Measurements from ENCODE around the gene DAZAP2.

DNA sequence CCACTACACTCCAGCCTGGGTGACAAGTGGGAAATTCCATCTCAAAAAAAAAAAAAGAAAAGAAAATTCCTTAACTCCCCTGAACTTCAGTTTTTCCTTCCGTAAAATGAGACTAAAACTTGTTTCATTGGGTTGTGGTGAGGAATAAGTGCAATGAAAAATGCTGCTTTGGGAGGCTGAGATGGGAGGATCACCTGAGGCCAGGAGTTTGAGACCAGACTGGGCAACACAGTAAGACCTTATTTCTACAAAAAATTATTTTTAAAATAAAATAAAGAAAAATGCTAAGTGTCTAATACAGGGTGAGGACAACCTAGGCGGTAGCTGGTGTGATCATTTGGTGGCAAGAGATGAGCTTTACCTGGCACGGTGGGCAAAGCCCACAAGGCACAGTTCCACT lies 24.7 kb downstream of the DAZAP2 start:
- TF ChIP-seq EZH2 (IDR thresholded peaks at IDR 0.05; ENCODE audit: borderline replicate concordance, low read depth, low read length, severe bottlenecking) (no peak), CTCF (IDR thresholded peaks at IDR 0.05; ENCODE audit: borderline replicate concordance, extremely low read depth, low read length, poor library complexity, severe bottlenecking) (no peak)

Data from DND-41 (cell line).